ENCODE data around the gene COQ6. TPM values are rescaled to one million over a fixed set of nuclear protein-coding genes. Genes with fewer than 3 reads are reported as not detected.

Gene COQ6
- polyA plus RNA-seq (24.2 to 31.8 TPM (median 28.4 TPM) in 3 replicates), polyA minus RNA-seq (10.8 to 15.4 TPM (median 15.1 TPM) in 3 replicates)
- polyA plus RNA-seq (2011; ENCODE audit: low read depth): 3.9 TPM
- 17.0 and 18.4 TPM in 2 replicates for polyA plus RNA-seq (2011; cell fraction: cytosol; rRNA removed)
- polyA plus RNA-seq (2011; cell fraction: nucleus; rRNA removed): 35.4 and 39.2 TPM in 2 replicates
- 12.8 TPM in 2 replicates for polyA plus RNA-seq (2012; ENCODE audit: low replicate concordance)
- polyA minus RNA-seq (2011; cell fraction: cytosol; rRNA and poly(A)+ RNA removed): 12.3 TPM
- polyA minus RNA-seq (2011; cell fraction: nucleus; rRNA and poly(A)+ RNA removed): 9.3 and 9.9 TPM in 2 replicates

DNA sequence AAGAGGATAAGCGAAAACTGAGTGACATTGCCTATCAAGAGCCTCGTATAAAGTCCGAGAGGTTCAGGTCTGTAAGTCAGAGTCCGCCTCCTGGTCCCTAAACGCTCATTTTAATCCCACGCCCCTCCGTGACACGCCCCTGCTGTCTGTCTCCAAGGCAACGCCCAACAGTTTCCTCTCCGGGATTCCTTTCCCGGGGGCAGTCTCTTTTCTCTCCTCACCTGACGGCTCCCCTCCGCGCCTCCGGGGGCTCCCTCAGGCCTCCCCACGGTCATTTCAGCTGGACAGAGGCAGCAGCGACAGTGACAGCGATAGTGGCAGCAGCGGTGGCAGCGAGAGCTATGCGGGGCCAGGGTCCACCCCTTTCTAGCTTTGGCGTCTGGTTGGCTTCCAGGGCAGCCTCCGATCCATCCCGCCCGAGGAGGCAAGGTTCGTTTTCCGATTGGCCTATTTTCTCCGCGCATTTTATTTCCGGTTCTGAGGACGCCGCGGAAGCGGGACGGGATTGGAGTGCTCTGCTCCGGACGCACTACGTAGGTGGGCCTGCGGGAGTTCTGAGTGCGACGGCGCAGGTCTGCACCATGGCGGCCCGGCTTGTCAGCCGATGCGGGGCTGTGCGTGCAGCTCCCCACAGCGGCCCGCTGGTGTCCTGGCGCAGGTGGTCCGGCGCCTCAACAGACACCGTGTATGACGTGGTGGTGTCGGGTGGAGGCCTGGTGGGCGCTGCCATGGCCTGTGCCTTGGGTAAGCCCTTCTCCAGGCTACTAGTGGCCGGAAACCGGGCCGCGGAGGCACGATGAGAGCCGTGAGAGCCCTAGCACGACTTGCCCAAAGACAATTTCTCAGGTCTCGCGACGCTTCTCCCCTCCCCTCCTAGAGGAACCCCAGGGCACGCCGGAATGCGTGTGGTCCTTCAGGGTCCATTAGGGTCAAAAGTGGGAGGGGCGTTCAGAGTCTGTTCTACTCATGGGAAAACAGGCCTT, at the start of gene COQ6, which contains the start of gene FAM161B:
COQ6 (plus strand) TSS at position 551 of the 983 bp plus-strand sequence; CDS start at position 582, 31 bp downstream.
FAM161B (minus strand) TSS at position 343 of the 983 bp plus-strand sequence; CDS start at position 275, 68 bp downstream.
- peak within 1 kb of the TSS; percentile 85 for H3K27ac ChIP-seq (ENCODE audit: control insufficient read depth, insufficient read depth, low read length)
- H3K9ac ChIP-seq (ENCODE audit: control insufficient read depth, extremely low read depth, insufficient read depth, low read length): peak within 1 kb of the TSS; percentile 92
- peak; percentile 26 for DNase-seq (ENCODE audit: low read depth, low spot score)
- dilution Hi-C loops (cut with MboI; ENCODE audit: extremely low pct_ligation_motif_present, low sequenced_read_pairs): no loop called here
- peak within 1 kb of the TSS; percentile 99 for H2AFZ ChIP-seq (ENCODE audit: control insufficient read depth, low read length)
- no peaks in the 10 kb centered on the region for H3K27me3 ChIP-seq (ENCODE audit: control insufficient read depth, extremely low read depth, insufficient read depth, low read length)
- peak; percentile 62 for FAIRE-seq
- H3K9me3 ChIP-seq (ENCODE audit: control insufficient read depth, low read depth, low read length): no peaks in the 10 kb centered on the region
- H3K4me1 ChIP-seq (ENCODE audit: control insufficient read depth, extremely low read depth, insufficient read depth, low read length): peaks cover 3% of the 10 kb centered on the region
- H3K36me3 ChIP-seq (ENCODE audit: control insufficient read depth in 2 of 2, extremely low read depth in 1 of 2, insufficient read depth in 2 of 2, low read length in 2 of 2): peaks cover 0 to 4% of the 10 kb centered on the region in 2 experiments
- no peaks in the 10 kb centered on the region for H4K20me1 ChIP-seq (ENCODE audit: control insufficient read depth, extremely low read depth, insufficient read depth, low read length)
- peak within 1 kb of the TSS; percentile 75 to 96 (median 95) for H3K4me3 ChIP-seq (ENCODE audit: control insufficient read depth in 2 of 3, extremely low read depth in 1 of 3, insufficient read depth in 2 of 3, low read depth in 1 of 3, low read length in 3 of 3)
- no peak for TF ChIP-seq EZH2 (IDR thresholded peaks at IDR 0.05; ENCODE audit: low read length)
- TF ChIP-seq, protein P1, sequence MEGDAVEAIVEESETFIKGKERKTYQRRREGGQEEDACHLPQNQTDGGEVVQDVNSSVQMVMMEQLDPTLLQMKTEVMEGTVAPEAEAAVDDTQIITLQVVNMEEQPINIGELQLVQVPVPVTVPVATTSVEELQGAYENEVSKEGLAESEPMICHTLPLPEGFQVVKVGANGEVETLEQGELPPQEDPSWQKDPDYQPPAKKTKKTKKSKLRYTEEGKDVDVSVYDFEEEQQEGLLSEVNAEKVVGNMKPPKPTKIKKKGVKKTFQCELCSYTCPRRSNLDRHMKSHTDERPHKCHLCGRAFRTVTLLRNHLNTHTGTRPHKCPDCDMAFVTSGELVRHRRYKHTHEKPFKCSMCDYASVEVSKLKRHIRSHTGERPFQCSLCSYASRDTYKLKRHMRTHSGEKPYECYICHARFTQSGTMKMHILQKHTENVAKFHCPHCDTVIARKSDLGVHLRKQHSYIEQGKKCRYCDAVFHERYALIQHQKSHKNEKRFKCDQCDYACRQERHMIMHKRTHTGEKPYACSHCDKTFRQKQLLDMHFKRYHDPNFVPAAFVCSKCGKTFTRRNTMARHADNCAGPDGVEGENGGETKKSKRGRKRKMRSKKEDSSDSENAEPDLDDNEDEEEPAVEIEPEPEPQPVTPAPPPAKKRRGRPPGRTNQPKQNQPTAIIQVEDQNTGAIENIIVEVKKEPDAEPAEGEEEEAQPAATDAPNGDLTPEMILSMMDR (optimal IDR thresholded peaks at IDR 0.05 in 1 of 3, IDR thresholded peaks at IDR 0.05 in 1 of 3, conservative IDR thresholded peaks at IDR 0.05 in 1 of 3; ENCODE audit: extremely low read depth in 1 of 3, insufficient read depth in 2 of 3, low read length in 3 of 3): peak in 2 of 3 experiments; percentile 16 to 38
- H3K9me1 ChIP-seq (ENCODE audit: control insufficient read depth, extremely low read depth, insufficient read depth, low read length): no peaks in the 10 kb centered on the region
- H3K79me2 ChIP-seq (ENCODE audit: control insufficient read depth, insufficient read depth, low read length): peaks cover 9% of the 10 kb centered on the region
- peak within 1 kb of the TSS; percentile 93 for H3K4me2 ChIP-seq (ENCODE audit: control insufficient read depth, extremely low read depth, insufficient read depth, low read depth, low read length)

DNA sequence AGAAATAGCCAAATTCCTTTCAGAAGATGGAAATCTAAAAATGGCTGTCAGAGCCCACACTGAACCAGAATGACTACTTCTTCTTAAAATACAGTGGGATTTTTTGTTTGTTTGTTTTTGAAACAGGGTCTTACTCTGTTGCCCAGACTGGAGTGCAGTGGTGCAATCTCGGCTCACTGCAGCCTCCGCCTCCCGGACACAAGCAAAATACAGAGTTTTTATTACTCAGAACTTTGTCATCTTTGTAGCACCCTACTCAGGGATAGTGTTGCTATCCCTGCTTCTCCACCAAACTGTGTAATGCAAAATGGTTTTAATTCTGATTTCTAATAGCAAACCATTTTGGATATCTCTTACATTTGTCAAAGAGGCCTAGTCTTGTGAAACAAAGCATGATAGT, 47.1 kb upstream of the COQ6 start:
- Histone ChIP-seq H3K79me2 (ENCODE audit: control insufficient read depth, insufficient read depth, low read length) (peaks cover 8% of the 10 kb centered on the region), H4K20me1 (ENCODE audit: control insufficient read depth, extremely low read depth, insufficient read depth, low read length) (no peaks in the 10 kb centered on the region), H3K4me1 (ENCODE audit: control insufficient read depth, extremely low read depth, insufficient read depth, low read length) (no peaks in the 10 kb centered on the region), H3K9me3 (ENCODE audit: control insufficient read depth, low read depth, low read length) (no peaks in the 10 kb centered on the region), H3K27me3 (ENCODE audit: control insufficient read depth, extremely low read depth, insufficient read depth, low read length) (no peaks in the 10 kb centered on the region), H2AFZ (ENCODE audit: control insufficient read depth, low read length) (no peak overlapping the region), H3K4me3 (ENCODE audit: control insufficient read depth in 2 of 3, extremely low read depth in 1 of 3, insufficient read depth in 2 of 3, low read depth in 1 of 3, low read length in 3 of 3) (no peak overlapping the region), H3K9ac (ENCODE audit: control insufficient read depth, extremely low read depth, insufficient read depth, low read length) (no peak overlapping the region), H3K36me3 (ENCODE audit: control insufficient read depth in 2 of 2, extremely low read depth in 1 of 2, insufficient read depth in 2 of 2, low read length in 2 of 2) (peaks cover 11 to 27% of the 10 kb centered on the region in 2 experiments), H3K9me1 (ENCODE audit: control insufficient read depth, extremely low read depth, insufficient read depth, low read length) (no peaks in the 10 kb centered on the region), H3K27ac (ENCODE audit: control insufficient read depth, insufficient read depth, low read length) (no peak overlapping the region), H3K4me2 (ENCODE audit: control insufficient read depth, extremely low read depth, insufficient read depth, low read depth, low read length) (no peak overlapping the region)
- no peak for TF ChIP-seq EZH2 (IDR thresholded peaks at IDR 0.05; ENCODE audit: low read length)
- TF ChIP-seq, protein P1 (optimal IDR thresholded peaks at IDR 0.05 in 1 of 3, IDR thresholded peaks at IDR 0.05 in 1 of 3, conservative IDR thresholded peaks at IDR 0.05 in 1 of 3; ENCODE audit: extremely low read depth in 1 of 3, insufficient read depth in 2 of 3, low read length in 3 of 3): no peak
- DNase-seq (ENCODE audit: low read depth, low spot score) (no peak), FAIRE-seq (no peak)
- dilution Hi-C loops (cut with MboI; ENCODE audit: extremely low pct_ligation_motif_present, low sequenced_read_pairs): no loop called here

Data from keratinocyte (primary cell).